HG03457 (cell line): ENCODE data around the gene OVCH1.
"Not testable (repeated sequence)": the region's sequence is repeated elsewhere in the genome, so short reads cannot be mapped to it uniquely, and the experiment has no call there.

ENCODE experiments used
- ATAC-seq: cut with Tn5 transposase; IDR thresholded peaks from one replicate; pipeline ENCODE4 v1.9.1; 2021; ENCODE audit warnings: moderate number of reproducible peaks; ENCODE audit not compliant: unreplicated experiment

The OVCH1 gene

GRCh38 chr12:29499235-29499634 is 1.7 kb upstream of the OVCH1 start:
- no peak for ATAC-seq

DNA sequence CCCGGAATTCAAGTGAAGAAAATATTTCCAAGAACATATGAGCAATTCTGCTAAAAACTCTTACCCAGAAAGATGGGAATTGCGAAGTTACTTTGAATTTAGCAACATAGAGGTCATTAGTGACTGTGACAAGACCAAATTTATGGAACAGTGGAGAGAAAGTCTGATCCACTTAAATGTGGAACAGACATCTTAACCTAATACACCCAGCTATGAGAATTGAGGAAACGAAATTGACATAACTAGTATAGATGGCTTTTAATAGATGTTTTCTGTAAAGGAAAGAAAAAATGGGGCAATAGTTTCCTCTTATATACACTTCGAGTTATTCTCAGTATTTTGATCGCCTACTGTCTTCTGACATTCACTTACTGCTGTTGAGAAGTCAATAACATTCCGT is 4.6 kb downstream of the OVCH1 start:
- ATAC-seq: no peak

- ATAC-seq: no peak
These were observed 10.5 kb downstream of the OVCH1 start for GRCh38 chr12:29486972-29487371.

DNA sequence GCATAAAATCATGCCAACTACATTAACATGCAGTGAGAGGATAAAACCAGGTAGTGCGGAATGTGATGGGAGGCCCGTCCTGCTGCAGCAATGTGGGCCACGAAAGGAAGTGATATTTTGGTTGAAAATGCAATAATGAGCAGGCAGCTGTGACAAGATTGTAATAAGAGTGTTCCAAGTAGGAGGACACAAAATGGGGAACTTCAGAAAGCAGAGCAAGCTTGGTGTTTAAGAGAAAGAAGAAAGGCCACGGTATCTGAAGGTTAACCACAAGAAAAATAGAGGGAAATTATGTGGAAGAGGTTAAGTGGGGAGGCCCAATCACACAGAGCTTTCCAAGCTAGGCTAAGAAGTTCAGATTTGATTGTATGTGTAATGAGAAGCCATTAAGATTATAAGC is 34.3 kb downstream of the OVCH1 start:
- ATAC-seq: no peak

DNA sequence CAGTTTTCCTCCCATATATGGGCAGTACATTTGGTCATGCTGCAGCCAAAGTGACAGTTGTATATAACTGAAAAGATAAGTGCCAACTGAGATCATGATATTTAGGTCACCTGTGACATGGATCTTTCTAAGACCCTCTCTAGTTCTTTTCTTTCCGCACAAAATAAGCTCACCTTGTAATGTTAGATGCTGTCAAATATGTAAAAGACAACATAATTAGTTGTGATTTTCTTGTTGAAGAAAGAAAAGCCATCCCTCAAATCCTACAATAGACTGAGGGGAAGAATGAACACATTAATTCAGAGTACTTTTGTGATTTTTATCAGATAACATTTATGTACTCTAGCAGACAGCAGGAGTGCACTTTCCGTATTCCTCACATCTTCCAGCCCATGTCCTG is 37.4 kb downstream of the OVCH1 start:
- ATAC-seq: no peak

- no peak for ATAC-seq
These were observed 42.4 kb downstream of the OVCH1 start for GRCh38 chr12:29455087-29455486.

GRCh38 chr12:29451888-29452287 is 45.6 kb downstream of the OVCH1 start:
- ATAC-seq: no peak

DNA sequence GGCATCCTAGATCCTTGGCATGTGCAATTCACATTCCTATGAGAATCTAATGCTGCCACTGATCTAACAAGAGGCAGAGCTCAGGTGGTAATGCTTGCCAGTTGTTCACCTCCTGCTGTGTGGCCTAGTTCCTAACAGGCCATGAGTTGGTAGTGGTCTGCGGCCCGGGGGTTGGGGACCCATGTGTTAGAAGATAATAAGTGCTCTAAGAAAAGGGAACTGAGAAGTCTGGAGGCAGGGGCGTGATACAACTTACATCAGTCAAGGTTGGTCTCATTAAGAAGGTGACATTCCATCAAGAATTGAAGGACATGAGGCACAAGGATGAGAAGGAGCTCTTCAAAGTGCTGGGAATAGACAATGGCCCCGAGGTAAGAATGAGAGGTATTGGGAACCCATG is 49.3 kb downstream of the OVCH1 start:
- no peak for ATAC-seq

DNA sequence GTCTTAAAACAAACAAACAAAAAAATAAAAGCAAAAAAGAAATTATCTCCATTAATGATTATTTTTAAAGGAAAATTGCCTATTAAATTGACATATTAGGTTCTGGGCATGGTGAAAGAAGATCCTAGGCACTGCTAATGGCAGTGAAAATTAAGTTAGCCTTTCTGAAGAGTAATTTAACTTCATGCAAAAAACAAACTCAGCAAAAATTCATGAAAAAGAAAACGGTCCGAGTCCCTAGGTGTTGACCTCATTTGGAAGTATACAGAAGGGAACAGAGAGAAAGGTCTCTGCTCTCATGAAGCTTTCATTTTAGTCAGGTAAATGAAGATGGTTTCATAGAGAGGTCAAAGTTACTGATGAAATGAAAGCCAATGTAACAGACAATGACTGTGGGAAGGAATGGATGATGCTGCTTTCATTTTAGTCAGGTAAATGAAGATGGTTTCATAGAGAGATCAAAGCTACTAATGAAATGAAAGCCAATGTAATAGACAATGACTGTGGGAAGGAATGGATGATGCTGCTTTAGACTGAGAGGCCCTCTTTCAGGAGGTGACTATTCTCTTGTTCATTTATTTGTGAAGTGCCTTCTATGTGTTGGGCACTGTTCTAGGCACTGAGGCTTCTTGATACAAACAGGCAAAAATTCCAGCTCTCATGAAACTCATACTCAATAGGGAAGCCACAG is 50.1 kb downstream of the OVCH1 start:
- no peak for ATAC-seq

DNA sequence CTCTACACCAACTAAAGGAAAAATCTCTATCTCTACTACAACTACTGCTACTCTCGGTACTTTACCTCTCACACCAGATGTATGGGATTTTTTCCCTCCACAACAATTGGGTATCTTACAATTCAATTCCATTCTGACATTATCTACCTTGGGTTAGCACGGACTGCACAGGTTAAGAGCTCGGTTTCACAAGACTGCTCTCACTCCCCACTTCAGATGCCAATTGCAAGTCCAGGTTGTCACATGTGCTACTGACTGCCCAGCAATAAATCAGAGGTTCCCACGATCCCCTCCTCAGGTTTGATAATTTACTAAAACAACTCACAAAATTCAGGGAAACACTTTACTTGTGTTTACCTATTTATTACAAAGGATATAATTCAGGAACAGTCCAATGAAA is 58.0 kb downstream of the OVCH1 start:
- no peak for ATAC-seq

- ATAC-seq: no peak
These were observed 58.6 kb downstream of the OVCH1 start for GRCh38 chr12:29438752-29439408.

DNA sequence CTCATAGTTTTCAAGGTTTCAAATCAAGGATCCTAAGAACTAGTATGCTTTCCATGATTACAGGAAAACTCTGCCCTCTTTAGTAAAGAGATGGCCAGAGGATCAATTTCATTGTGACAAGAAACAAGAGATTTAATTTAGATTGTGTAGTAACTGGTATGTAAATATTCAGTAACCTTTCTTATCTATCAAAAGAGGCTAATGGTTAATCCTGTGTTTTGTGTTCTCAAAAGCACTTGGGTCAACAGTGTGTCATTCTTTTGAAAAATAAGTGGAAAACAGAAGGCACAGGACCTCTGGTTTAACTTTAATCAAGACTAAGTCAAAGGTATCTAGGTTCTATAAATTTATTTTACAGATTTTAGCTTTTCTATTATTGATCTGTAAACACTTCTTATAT is 59.9 kb downstream of the OVCH1 start:
- ATAC-seq: no peak

DNA sequence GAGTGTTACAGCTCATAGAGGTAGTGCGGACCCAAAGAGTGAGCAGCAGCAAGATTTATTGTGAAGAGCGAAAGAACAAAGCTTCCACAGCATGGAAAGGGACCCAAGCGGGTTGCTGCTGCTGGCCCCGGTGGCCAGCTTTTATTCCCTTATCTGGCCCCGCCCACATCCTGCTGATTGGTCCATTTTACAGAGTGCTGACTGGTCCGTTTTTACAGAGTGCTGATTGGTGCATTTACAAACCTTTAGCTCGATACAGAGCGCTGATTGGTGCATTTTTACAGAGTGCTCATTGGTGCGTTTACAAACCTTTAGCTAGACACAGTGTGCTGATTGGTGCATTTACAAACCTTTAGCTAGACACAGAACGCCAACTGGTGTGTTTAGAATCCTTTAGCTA is 60.7 kb downstream of the OVCH1 start:
- not testable (repeated sequence) for ATAC-seq

DNA sequence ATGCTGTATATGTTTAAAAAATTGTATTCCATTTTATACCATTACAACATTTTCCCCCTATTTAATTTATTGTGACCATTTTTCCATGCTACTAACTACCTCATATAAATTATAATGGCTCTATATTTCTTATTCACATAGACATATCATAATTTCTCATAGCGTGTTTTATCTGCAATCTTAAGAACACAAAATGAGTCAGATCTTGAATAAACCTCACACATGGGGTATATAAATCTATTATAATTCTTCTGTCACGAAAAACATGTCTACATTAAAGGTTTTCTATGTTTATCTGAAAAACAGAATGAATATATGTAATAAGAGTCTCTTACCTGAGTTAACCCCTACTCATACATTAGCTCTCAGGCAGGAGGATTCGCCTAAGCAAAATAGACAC is 66.0 kb downstream of the OVCH1 start:
- no peak for ATAC-seq

- no peak for ATAC-seq
These were observed 66.8 kb downstream of the OVCH1 start for GRCh38 chr12:29430716-29431044.

GRCh38 chr12:29429999-29430715 is 67.3 kb downstream of the OVCH1 start:
- no peak for ATAC-seq

DNA sequence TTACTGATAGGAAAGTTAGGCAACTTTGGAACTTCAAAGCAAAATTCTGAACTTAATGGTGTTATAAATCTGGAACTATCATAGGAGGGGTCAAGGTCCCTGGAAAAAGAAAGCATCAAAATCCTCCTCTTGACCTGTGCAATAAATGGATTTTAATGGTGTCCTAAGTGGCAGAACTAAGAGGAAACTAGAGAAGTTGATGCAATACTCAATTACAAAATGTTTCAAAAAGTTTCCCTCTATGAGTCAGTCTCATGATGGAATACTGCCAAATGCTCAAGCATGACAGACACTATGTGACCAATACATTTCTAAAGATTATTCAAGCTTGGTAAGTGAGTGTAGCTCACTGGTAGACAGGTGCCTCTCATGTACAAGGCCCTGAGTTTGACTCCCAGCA is 68.9 kb downstream of the OVCH1 start:
- ATAC-seq: no peak

DNA sequence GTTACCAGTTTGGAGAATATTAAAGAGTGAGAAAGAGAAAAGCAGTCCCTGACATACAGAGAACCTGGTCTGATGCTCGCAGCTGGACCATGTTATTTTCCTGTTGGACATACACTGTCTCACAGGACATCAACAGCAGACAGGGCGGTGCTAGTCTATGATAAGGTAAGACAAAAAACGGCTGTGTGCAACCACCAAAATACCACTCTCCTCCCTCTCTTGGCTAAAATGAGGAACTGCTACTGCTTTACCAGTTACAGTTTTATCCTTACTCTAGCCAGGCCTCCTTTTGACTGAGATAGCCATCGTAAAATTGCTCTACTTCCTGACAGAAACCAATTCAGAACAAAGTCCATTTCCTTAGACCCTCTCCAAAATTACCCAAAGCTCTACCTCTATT is 69.5 kb downstream of the OVCH1 start:
- ATAC-seq: peak; percentile 98

GRCh38 chr12:29426498-29426897 is 71.0 kb downstream of the OVCH1 start:
- no peak for ATAC-seq

- no peak for ATAC-seq
These were observed 71.8 kb downstream of the OVCH1 start for GRCh38 chr12:29425722-29426121.

- ATAC-seq: no peak
These were observed 80.7 kb downstream of the OVCH1 start for GRCh38 chr12:29416748-29417147.

DNA sequence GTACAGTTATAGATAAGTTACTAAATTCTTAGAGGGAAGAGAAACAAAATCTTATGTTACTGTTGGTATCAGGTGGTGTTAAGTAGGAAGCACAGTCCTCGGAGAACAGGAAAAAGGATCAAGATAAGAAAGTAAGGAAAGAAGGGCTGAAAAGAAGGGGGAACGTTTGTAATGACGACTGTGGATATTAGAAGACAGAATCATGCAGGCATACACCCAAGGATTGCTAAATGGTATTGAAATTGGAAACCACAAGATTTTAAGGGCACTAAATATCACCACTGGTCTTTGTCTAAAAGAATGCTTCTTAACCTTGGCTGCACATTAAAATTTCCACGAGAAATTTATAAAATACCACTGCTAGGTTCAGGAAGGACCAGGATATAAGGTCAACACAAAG is 82.4 kb downstream of the OVCH1 start:
- no peak for ATAC-seq
